Memory B cell (primary cell): ENCODE measurements around the gene MAP4K4.

Experiments
- ATAC-seq: fragments of 150-1000 bp; cut with Tn5 transposase; 2 replicates; pipeline ENCODE4 v1.10.0; 2021; ENCODE audit warnings: low read depth, mild to moderate bottlenecking, moderate library complexity
- DNase-seq, 2 donors: peaks; one replicate each; pipeline ENCODE4 v3.0.0; 2022; ENCODE audit warnings: low spot score in 2 of 2
- H3K27ac Mint-ChIP-seq: one replicate; pipeline ENCODE4 v1.8.0; 2022; ENCODE audit warnings: mild to moderate bottlenecking, moderate library complexity, mixed read lengths
- H3K27me3 Mint-ChIP-seq: one replicate; pipeline ENCODE4 v1.8.0; 2022; ENCODE audit warnings: mixed read lengths
- H3K36me3 Mint-ChIP-seq: one replicate; pipeline ENCODE4 v1.8.0; 2022; ENCODE audit warnings: mild to moderate bottlenecking, mixed read lengths
- H3K4me1 Mint-ChIP-seq: one replicate; pipeline ENCODE4 v1.8.0; 2022; ENCODE audit warnings: mixed read lengths
- H3K4me3 Mint-ChIP-seq: one replicate; pipeline ENCODE4 v1.8.0; 2022; ENCODE audit warnings: mild to moderate bottlenecking, moderate library complexity, mixed read lengths
- H3K9me3 Mint-ChIP-seq: one replicate; pipeline ENCODE4 v1.8.0; 2022; ENCODE audit warnings: mixed read lengths

Gene MAP4K4

GRCh38 chr2:101781326-101781725 is 83.8 kb downstream of the MAP4K4 start:
- peak overlapping the region; percentile 76 for H3K4me3 Mint-ChIP-seq
- H3K36me3 Mint-ChIP-seq, result peaks cover 2% of the 10 kb centered on the region
- DNase-seq, result peak; percentile 35 to 47
- ATAC-seq, result peak; percentile 87
- H3K4me1 Mint-ChIP-seq, result peaks cover 68% of the 10 kb centered on the region
- peak overlapping the region; percentile 91 for H3K27ac Mint-ChIP-seq
- H3K9me3 Mint-ChIP-seq, result no peaks in the 10 kb centered on the region
- no peaks in the 10 kb centered on the region for H3K27me3 Mint-ChIP-seq

DNA sequence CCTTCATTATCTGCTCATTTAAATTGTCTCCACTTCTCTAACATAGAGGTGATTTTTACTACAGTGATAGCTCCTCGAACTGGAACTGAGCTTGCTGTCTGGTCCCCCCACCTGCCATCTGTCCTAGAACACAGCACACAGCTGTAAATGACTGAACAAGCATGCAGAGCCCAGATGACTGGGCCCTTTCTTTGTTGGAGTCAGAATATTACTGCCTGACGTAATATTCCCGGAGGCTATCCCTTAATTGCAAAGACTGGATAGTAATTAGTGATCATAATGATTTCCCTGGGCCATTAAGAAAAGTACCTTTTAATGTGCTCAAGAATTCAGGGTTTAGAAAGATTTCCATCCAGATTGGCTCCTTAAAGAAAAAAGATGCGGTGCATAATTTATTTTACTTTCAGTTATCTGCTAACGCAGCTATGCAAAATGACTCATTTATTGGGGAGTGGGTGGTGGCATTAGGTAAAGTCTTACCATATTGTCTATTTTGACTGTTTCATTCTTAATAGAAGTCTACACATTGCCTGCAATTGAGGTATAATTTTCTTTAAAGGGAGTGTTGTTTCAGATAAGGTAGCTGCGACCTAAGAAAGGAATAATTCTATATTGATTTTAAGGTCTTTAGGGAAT is 84.4 kb downstream of the MAP4K4 start:
- Mint-ChIP-seq H3K4me3 (peak overlapping the region; percentile 76), H3K27ac (peak overlapping the region; percentile 91), H3K36me3 (peaks cover 2% of the 10 kb centered on the region), H3K9me3 (no peaks in the 10 kb centered on the region), H3K4me1 (peaks cover 72% of the 10 kb centered on the region), H3K27me3 (no peaks in the 10 kb centered on the region)
- ATAC-seq, result peak; percentile 32
- DNase-seq, result no peak

DNA sequence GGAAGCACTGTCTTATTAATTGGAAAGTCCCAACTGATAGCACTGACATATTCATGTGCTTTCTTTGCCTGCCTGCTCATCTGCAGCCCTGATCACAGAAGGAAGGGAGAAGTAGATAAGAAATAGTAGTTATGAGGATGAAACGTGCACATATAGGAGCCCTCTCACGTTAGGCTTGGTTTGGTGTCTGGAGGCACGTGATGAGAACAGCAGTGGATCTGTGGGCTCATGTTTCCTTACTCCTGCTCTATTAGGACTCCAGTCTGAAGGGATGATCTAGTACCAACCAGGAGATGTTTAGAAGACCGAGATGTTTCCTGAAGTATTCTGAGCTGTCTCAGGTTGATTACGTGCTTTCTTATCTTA is 84.9 kb downstream of the MAP4K4 start:
- H3K4me3 Mint-ChIP-seq, result no peak overlapping the region

DNA sequence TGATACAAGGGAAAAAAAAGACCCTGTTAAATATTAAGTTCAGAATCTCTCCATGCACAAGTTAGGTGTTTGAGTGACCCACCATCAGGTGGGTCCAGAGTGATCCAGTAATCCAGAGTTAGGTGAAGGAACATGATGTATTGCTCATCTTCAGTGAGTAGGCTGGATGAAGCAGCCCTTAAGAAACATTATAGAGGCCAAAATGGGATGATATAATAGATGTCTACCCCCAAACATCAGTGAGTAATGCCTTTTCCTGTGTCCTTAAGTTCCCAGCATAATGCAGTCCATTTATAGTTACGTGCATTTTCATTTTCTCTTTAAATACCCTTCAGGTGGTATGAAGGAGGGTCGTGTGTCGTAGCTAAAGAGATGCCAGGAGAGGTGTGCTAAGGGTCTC is 89.6 kb downstream of the MAP4K4 start:
- H3K9me3 Mint-ChIP-seq, result no peaks in the 10 kb centered on the region
- peaks cover 19% of the 10 kb centered on the region for H3K36me3 Mint-ChIP-seq
- no peak overlapping the region for H3K4me3 Mint-ChIP-seq
- DNase-seq (no peak), ATAC-seq (no peak)
- H3K27me3 Mint-ChIP-seq, result no peaks in the 10 kb centered on the region
- H3K27ac Mint-ChIP-seq, result peak overlapping the region; percentile 11
- H3K4me1 Mint-ChIP-seq, result peaks cover 57% of the 10 kb centered on the region

More for the DNA sequence above, 84.9 kb downstream of the MAP4K4 start:
- H3K9me3 Mint-ChIP-seq, result no peaks in the 10 kb centered on the region
- DNase-seq, result no peak
- H3K27ac Mint-ChIP-seq, result peak overlapping the region; percentile 91
- ATAC-seq, result peak; percentile 10
- peaks cover 73% of the 10 kb centered on the region for H3K4me1 Mint-ChIP-seq
- no peaks in the 10 kb centered on the region for H3K27me3 Mint-ChIP-seq
- peaks cover 2% of the 10 kb centered on the region for H3K36me3 Mint-ChIP-seq

DNA sequence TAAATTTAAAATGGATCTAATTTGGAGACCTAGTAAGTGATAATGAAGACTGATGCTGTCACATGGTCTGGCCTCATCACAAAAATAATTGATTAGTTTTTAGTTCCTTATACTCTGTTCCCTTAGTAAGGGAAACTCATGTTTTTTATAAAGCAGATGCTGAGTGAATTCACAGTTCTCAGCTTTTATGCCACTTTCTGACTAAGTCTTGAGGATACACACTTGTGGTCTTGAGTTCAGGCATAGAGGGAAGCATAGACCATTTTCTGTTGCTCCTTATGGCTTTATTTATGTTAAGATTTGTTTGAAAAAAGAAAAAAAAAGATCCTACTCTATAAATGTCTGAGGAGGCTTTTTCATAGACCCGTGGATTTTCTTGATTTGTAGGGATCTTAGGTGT is 91.1 kb downstream of the MAP4K4 start:
- DNase-seq (no peak), ATAC-seq (no peak)
- Mint-ChIP-seq H3K27ac (peak overlapping the region; percentile 54), H3K36me3 (peaks cover 23% of the 10 kb centered on the region), H3K4me1 (peaks cover 54% of the 10 kb centered on the region), H3K27me3 (no peaks in the 10 kb centered on the region), H3K9me3 (no peaks in the 10 kb centered on the region), H3K4me3 (no peak overlapping the region)

- ATAC-seq, result no peak
- Mint-ChIP-seq H3K36me3 (peaks cover 24% of the 10 kb centered on the region), H3K9me3 (no peaks in the 10 kb centered on the region), H3K4me3 (no peak overlapping the region), H3K27me3 (no peaks in the 10 kb centered on the region), H3K4me1 (peaks cover 53% of the 10 kb centered on the region), H3K27ac (no peak overlapping the region)
- no peak for DNase-seq
Measured at GRCh38 chr2:101788995-101789970, 91.8 kb downstream of the MAP4K4 start.

GRCh38 chr2:101790416-101790815 is 92.9 kb downstream of the MAP4K4 start:
- DNase-seq (no peak), ATAC-seq (no peak)
- Mint-ChIP-seq H3K9me3 (no peaks in the 10 kb centered on the region), H3K27me3 (no peaks in the 10 kb centered on the region), H3K27ac (peak overlapping the region; percentile 68), H3K4me3 (no peak overlapping the region), H3K4me1 (peaks cover 52% of the 10 kb centered on the region), H3K36me3 (peaks cover 30% of the 10 kb centered on the region)

DNA sequence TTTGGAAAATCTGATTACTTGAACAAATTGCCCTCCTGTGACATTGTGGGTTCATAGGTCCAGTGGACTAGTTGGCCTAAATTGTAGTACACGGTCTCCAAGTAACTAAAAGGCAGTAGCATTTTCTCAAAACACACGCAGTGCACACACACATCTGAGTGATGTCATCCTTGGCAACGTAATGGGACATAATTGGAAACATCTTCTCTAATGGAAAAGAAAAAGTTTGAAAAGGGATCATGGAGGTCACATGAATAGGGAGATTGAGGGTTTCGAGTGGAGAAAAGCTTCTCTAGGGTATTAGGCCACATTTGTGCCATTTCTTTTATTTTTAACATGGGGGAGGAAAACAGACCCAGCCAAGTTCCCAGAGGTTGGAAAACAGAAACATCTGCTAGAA is 93.3 kb downstream of the MAP4K4 start:
- H3K27me3 Mint-ChIP-seq, result no peaks in the 10 kb centered on the region
- H3K4me1 Mint-ChIP-seq, result peaks cover 55% of the 10 kb centered on the region
- peaks cover 30% of the 10 kb centered on the region for H3K36me3 Mint-ChIP-seq
- H3K9me3 Mint-ChIP-seq, result no peaks in the 10 kb centered on the region
- DNase-seq, result no peak
- no peak overlapping the region for H3K4me3 Mint-ChIP-seq
- ATAC-seq, result no peak
- peak overlapping the region; percentile 68 for H3K27ac Mint-ChIP-seq

DNA sequence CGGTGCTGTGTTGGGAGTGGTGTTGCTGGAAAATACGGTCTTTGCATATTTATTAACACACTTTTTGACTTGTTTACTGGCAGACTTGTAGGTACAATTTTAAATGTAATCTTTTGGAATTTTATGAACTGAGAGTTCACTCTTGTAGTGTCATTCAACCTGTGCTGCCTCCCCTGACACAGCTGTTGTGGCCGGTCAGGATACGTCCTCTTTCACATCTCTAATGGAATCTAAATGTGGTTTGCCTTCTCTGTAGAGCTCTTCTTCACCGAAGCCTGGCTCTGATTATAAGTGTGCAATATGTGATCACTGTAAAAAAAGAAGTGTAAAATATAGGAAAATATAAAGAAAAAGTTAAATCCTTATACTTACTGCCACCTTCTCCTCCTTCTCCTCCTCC is 94.7 kb downstream of the MAP4K4 start:
- H3K36me3 Mint-ChIP-seq, result peaks cover 30% of the 10 kb centered on the region
- no peak for DNase-seq
- no peak for ATAC-seq
- H3K4me3 Mint-ChIP-seq, result no peak overlapping the region
- H3K9me3 Mint-ChIP-seq, result no peaks in the 10 kb centered on the region
- peak overlapping the region; percentile 63 for H3K27ac Mint-ChIP-seq
- H3K27me3 Mint-ChIP-seq, result no peaks in the 10 kb centered on the region
- H3K4me1 Mint-ChIP-seq, result peaks cover 58% of the 10 kb centered on the region

DNA sequence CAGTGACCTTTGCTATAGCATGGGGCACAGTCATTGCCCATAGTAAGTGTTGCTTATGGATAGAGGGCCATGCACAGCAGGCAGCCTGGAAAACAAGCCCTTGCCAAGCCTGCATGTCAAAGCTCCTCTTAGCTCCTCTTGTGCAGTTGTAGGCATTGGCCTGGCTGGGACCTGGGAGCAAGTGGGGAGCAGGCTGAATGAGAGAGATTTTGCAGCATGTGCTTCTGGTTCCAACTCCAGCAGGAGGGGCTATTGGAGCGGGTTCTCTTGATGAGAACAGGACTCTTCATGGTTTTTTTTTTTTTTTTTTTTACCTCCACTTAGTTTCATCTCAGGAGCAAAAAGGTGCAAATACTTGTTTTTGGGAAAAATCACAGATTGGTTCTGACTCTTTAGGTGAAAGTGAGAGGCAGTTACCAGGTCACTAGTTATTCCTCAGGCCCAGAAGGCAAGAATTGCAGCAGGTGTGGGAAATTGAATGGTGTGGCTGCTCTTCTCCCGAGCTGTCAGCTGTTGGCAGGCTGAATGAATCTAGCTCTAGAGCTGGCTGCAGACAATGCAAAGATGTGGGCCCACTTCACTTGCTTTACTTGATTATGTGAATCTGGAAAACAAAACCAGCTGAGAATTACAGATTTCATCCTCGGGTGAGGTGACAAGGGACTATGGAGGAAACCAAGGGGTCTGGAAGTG is 95.9 kb downstream of the MAP4K4 start:
- Mint-ChIP-seq H3K27me3 (no peaks in the 10 kb centered on the region), H3K36me3 (peaks cover 30% of the 10 kb centered on the region), H3K4me3 (no peak overlapping the region), H3K9me3 (no peaks in the 10 kb centered on the region), H3K4me1 (peaks cover 57% of the 10 kb centered on the region), H3K27ac (peak overlapping the region; percentile 41)
- DNase-seq (no peak), ATAC-seq (no peak)

DNA sequence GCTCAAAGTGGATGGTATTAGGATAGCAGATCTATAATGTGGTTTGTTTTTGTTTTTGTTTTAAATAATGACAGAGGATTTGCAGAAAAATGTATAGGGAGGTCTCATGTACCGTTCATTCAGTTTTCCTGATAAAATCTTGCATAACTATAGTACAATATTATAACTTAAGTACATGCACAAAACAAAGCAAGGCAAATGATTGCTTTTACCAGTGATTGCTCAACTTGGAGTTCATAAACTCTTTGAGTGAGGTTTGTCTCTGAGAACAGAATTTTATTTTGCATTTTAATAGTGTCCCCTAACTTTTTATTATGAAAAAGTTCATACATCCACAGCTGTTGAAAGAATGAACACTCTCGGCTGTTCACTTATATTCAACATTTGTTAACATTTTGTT is 96.6 kb downstream of the MAP4K4 start:
- Mint-ChIP-seq H3K36me3 (peaks cover 30% of the 10 kb centered on the region), H3K27ac (no peak overlapping the region), H3K9me3 (no peaks in the 10 kb centered on the region), H3K4me3 (no peak overlapping the region), H3K27me3 (no peaks in the 10 kb centered on the region), H3K4me1 (peaks cover 51% of the 10 kb centered on the region)
- no peak for ATAC-seq
- no peak for DNase-seq

- ATAC-seq, result no peak
- no peak for DNase-seq
- Mint-ChIP-seq H3K9me3 (no peaks in the 10 kb centered on the region), H3K27ac (peak overlapping the region; percentile 72), H3K36me3 (peaks cover 33% of the 10 kb centered on the region), H3K4me3 (no peak overlapping the region), H3K27me3 (no peaks in the 10 kb centered on the region), H3K4me1 (peaks cover 50% of the 10 kb centered on the region)
Measured at GRCh38 chr2:101795033-101795432, 97.5 kb downstream of the MAP4K4 start.

DNA sequence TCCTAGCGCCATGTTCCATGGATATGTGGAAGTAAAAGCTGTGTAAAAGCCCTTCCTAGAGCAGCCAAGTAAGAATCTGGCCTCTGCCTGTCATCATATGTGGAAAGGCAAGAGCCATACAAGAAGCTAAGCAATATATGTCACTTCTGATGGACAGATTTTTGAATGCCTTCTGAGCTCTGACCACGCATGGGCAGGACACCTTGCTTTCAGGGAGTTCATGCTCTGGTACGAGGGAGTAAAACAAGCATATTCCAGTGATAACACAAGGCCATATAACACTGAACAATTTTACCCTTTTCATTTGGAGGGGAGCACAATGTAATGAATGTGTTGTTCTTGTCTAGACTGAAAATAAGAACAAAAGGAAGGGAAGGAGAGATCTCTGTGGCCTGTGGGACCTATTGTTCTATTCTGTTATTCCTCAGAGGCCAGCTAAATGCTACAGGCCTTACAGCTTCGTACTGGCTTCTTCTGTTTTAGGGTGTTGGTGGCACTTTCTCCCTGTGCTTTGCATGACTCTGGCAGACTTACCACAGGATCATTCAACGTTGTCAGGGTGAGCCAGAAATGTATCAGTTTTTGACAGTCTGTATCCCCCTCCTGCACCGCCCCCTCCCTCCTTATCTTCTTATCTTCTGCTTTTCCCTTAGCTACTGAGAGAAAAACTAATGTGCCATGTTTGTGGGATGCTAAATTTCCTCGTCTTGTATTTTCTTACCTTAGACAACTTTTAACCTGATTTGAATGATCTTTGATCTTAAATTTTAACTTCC is 99.5 kb downstream of the MAP4K4 start:
- DNase-seq (no peak), ATAC-seq (peak; percentile 69)
- H3K4me3 Mint-ChIP-seq, result peak overlapping the region; percentile 21
- no peaks in the 10 kb centered on the region for H3K9me3 Mint-ChIP-seq
- H3K4me1 Mint-ChIP-seq, result peaks cover 51% of the 10 kb centered on the region
- peak overlapping the region; percentile 80 for H3K27ac Mint-ChIP-seq
- H3K36me3 Mint-ChIP-seq, result peaks cover 21% of the 10 kb centered on the region
- H3K27me3 Mint-ChIP-seq, result no peaks in the 10 kb centered on the region
